Left ventricle myocardium inferior (tissue), 1 donor: ENCODE measurements around the gene MACO1. TPM values are rescaled to one million over a fixed set of nuclear protein-coding genes. Genes with fewer than 3 reads are reported as not detected.

Experiments used
- DNase-seq: peaks from one replicate; pipeline ENCODE4 v3.0.0-alpha.2; 2020
- H3K27ac ChIP-seq: fragments of 200-600 bp; replicated peaks from 2 replicates; pipeline ENCODE4 v1.8.0; 2021
- H3K27me3 ChIP-seq: fragments of 200-600 bp; 2 replicates; pipeline ENCODE4 v1.8.0; 2021; ENCODE audit warnings: low read depth
- H3K36me3 ChIP-seq: fragments of 200-600 bp; 2 replicates; pipeline ENCODE4 v1.8.0; 2021
- H3K4me1 ChIP-seq: fragments of 200-600 bp; 2 replicates; pipeline ENCODE4 v1.8.0; 2021
- H3K4me3 ChIP-seq: fragments of 200-600 bp; 2 replicates; pipeline ENCODE4 v1.8.0; 2021; ENCODE audit warnings: mild to moderate bottlenecking, moderate library complexity
- H3K9me3 ChIP-seq: fragments of 200-600 bp; replicated peaks from 2 replicates; pipeline ENCODE4 v1.8.0; 2021
- CTCF ChIP-seq: fragments of 200-600 bp; IDR thresholded peaks from 2 replicates; pipeline ENCODE4 v1.8.0; 2021; ENCODE audit warnings: antibody characterized with exemption, mild to moderate bottlenecking, borderline replicate concordance
- intact Hi-C: fragments of 100-400 bp; cut with micrococcal nuclease; formaldehyde crosslinking; loops from one replicate; pipeline ENCODE4 v1.11.0; 2022
- total RNA-seq: library from RNA; stranded (reverse); fragmentation: NEBNext Ultra II Directional; extraction: Animal tissue kit (Norgen Biotek cat#: 25700); gene quantifications from one replicate; pipeline ENCODE4 v1.2.1, GENCODE V29; 2021
- donor health status: DM: no; HTN: yes; CAD: no; lungs with severe emphysema.

Gene MACO1
- total RNA-seq, 1 donor from 2014 or later = 12.9 TPM

GRCh38 chr1:25461849-25462248 lies 31.2 kb downstream of the MACO1 start:
- intact Hi-C loops = no loop called here
- H3K27ac ChIP-seq = peak overlapping the region; percentile 61
- TF ChIP-seq CTCF = no peak

GRCh38 chr1:25462732-25463131 lies 32.0 kb downstream of the MACO1 start:
- intact Hi-C loops = no loop called here
- peaks cover 19% of the 10 kb centered on the region for H3K36me3 ChIP-seq
- no peaks in the 10 kb centered on the region for H3K9me3 ChIP-seq
- no peak for DNase-seq
- H3K27me3 ChIP-seq = no peaks in the 10 kb centered on the region
- peaks cover 65% of the 10 kb centered on the region for H3K4me1 ChIP-seq
- no peak overlapping the region for H3K4me3 ChIP-seq
- no peak for TF ChIP-seq CTCF
- peak overlapping the region; percentile 61 for H3K27ac ChIP-seq

More at GRCh38 chr1:25461849-25462248, 31.2 kb downstream of the MACO1 start:
- DNase-seq = no peak
- no peak overlapping the region for H3K4me3 ChIP-seq
- H3K36me3 ChIP-seq = peaks cover 27% of the 10 kb centered on the region
- no peaks in the 10 kb centered on the region for H3K27me3 ChIP-seq
- no peaks in the 10 kb centered on the region for H3K9me3 ChIP-seq
- peaks cover 56% of the 10 kb centered on the region for H3K4me1 ChIP-seq

GRCh38 chr1:25467193-25467592 lies 36.5 kb downstream of the MACO1 start:
- DNase-seq = no peak
- no peak for TF ChIP-seq CTCF
- Histone ChIP-seq H3K36me3 (no peaks in the 10 kb centered on the region), H3K4me1 (peaks cover 73% of the 10 kb centered on the region), H3K27me3 (no peaks in the 10 kb centered on the region), H3K4me3 (no peak overlapping the region), H3K27ac (peak overlapping the region; percentile 77), H3K9me3 (no peaks in the 10 kb centered on the region)
- intact Hi-C loops = no loop called here

- Histone ChIP-seq H3K27ac (peak overlapping the region; percentile 77), H3K9me3 (no peaks in the 10 kb centered on the region), H3K36me3 (no peaks in the 10 kb centered on the region), H3K4me3 (no peak overlapping the region), H3K27me3 (no peaks in the 10 kb centered on the region), H3K4me1 (peaks cover 73% of the 10 kb centered on the region)
- DNase-seq = no peak
- intact Hi-C loops = no loop called here
- no peak for TF ChIP-seq CTCF
Observed at GRCh38 chr1:25467616-25468015, 36.9 kb downstream of the MACO1 start.

- no peaks in the 10 kb centered on the region for H3K36me3 ChIP-seq
- H3K4me1 ChIP-seq = peaks cover 73% of the 10 kb centered on the region
- no peak for TF ChIP-seq CTCF
- no peak for DNase-seq
- H3K4me3 ChIP-seq = no peak overlapping the region
- no peaks in the 10 kb centered on the region for H3K27me3 ChIP-seq
- peak overlapping the region; percentile 77 for H3K27ac ChIP-seq
- H3K9me3 ChIP-seq = no peaks in the 10 kb centered on the region
- intact Hi-C loops = no loop called here
Observed at GRCh38 chr1:25468033-25468432, 37.3 kb downstream of the MACO1 start.

- Histone ChIP-seq H3K4me1 (peaks cover 73% of the 10 kb centered on the region), H3K9me3 (no peaks in the 10 kb centered on the region), H3K36me3 (no peaks in the 10 kb centered on the region), H3K27me3 (no peaks in the 10 kb centered on the region), H3K27ac (peak overlapping the region; percentile 77), H3K4me3 (no peak overlapping the region)
- intact Hi-C loops = no loop called here
- no peak for DNase-seq
- no peak for TF ChIP-seq CTCF
Observed at GRCh38 chr1:25469177-25469576, 38.5 kb downstream of the MACO1 start.
